AG10803 (cell line): Measurements from ENCODE around the gene HIRA.

Source experiments
- DNase-seq: peaks from one replicate; pipeline ENCODE4 v3.0.0; 2010; ENCODE audit warnings: low read depth
- H3K4me3 ChIP-seq: 2 replicates; pipeline ENCODE4 v1.5.1; 2011; ENCODE audit warnings: mild to moderate bottlenecking, low read length, control low read depth
- CTCF ChIP-seq: conservative IDR thresholded peaks from 2 replicates; pipeline ENCODE4 v1.5.1; 2011; ENCODE audit warnings: mild to moderate bottlenecking, low read length, control low read depth, inconsistent platforms

Gene HIRA

GRCh38 chr22:19355413-19356157 is 75.9 kb downstream of the HIRA start:
- no peak for DNase-seq
- no peak overlapping the region for H3K4me3 ChIP-seq
- no peak for TF ChIP-seq CTCF

DNA sequence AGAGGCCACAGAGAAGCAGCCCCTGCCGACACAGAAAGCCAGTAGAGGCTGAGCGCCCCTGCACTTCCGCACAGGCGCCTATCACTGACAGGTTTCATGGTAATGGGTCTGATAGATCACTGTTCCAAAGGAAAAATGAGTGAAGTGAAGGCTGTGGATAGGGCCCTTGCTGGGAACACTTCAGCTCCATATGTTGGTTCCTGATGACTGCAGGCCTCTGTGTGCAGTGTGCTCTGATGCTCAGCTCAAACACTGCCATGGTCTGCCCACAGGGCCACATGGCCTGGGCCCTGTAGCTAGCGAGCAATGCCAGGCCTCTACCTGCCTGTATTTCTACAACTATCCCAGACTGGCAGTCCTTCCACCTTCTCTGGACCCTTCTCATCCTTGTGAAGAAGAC is 77.3 kb downstream of the HIRA start:
- TF ChIP-seq CTCF: no peak
- no peak overlapping the region for H3K4me3 ChIP-seq
- DNase-seq: no peak

GRCh38 chr22:19353363-19354131 is 78.0 kb downstream of the HIRA start:
- no peak for TF ChIP-seq CTCF
- H3K4me3 ChIP-seq: no peak overlapping the region
- no peak for DNase-seq

- DNase-seq: no peak
- H3K4me3 ChIP-seq: no peak overlapping the region
- TF ChIP-seq CTCF: no peak
Measured at GRCh38 chr22:19352766-19353165, 78.8 kb downstream of the HIRA start.

DNA sequence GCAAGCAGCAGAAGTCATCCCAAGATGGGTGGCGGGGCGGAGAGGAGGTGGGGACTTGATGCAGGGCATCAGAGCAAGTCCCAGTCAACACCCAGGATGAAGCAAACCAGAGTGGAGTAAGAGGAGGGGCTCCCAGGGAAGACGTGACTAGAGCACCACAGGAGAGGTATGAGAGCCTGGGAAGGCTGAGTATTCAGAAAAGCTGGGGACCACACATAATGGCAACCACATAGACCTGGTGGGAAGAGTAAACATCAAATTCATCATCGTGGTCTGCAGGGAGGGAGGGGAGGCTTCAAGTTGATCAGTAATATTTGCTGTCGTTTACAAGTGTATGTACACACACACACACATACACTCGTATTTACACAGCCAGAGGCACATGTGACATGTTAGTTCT is 79.3 kb downstream of the HIRA start:
- DNase-seq: no peak
- H3K4me3 ChIP-seq: no peak overlapping the region
- TF ChIP-seq CTCF: no peak

DNA sequence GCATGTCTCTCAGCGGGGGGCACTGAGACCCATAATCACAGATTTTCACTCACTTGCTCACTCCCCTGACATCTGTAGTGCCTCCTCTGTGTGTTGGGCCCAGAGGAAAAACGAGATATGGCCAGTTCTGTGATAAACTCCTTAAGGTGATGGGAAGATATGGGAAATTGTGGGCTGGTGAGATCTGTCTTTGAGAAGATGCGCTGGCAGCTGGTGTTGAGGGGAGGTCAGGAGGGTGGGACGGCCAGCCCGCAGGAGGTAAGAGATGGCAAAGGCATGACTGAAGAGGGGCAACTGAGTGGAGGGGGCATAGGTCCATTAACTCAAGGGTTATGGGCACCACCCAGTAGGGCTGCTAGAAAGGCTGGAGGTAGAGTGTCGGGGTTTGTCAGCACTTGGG is 79.9 kb downstream of the HIRA start:
- DNase-seq: no peak
- H3K4me3 ChIP-seq: no peak overlapping the region
- TF ChIP-seq CTCF: no peak

DNA sequence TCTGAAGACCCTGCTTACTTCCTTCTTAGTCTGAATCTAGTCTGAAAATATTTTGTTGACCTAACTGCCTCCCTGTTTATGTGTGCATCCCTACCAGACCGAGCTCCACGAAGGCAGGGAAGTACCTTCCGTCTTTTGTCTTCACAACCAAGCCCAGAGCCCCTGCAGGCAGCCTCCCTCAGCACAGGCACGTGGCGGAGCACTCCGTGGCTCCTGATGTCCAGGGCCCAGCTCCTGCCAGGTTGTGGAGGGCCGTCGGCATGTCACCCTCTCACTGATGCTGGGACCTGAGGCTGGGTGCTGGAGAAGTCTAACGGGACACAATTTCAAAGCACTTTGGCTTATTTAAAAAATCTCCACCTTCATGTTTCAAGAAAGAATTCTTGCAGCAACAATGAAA is 80.6 kb downstream of the HIRA start:
- H3K4me3 ChIP-seq: no peak overlapping the region
- TF ChIP-seq CTCF: no peak
- DNase-seq: no peak
